IPS-18c (cell line): ENCODE data around the gene GATB.

Source experiments
- H3K4me3 ChIP-seq: 2 replicates; pipeline ENCODE4 v1.7.0; 2013; ENCODE audit warnings: low read depth, mild to moderate bottlenecking, low read length, moderate library complexity; ENCODE audit not compliant: insufficient read depth
- H3K9me3 ChIP-seq: one replicate; pipeline ENCODE4 v1.6.1; 2013; ENCODE audit warnings: mild to moderate bottlenecking, low read length, moderate library complexity; ENCODE audit not compliant: control insufficient read depth, insufficient read depth

GATB gene

DNA sequence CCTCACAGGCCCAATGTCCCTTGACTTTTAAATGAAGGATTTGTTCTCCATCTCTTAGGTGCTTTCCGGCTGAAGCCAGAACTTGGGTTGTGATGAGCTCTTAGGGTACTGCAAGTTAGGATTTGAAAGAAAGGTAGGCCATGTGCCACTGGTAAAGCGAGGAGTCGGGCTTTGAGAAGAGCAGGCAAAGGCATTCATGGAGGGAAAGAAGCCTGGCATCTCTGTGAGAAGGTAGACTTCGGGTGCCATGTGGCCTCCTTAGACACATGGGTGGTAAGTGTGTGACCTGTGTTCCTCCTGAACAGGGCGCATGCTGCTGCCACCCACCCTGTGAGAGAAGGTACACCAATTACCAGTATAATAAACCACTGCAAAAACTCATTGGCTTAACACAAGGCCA is 102.9 kb downstream of the GATB start:
- H3K4me3 ChIP-seq = no peak overlapping the region
- H3K9me3 ChIP-seq = no peaks in the 10 kb centered on the region

DNA sequence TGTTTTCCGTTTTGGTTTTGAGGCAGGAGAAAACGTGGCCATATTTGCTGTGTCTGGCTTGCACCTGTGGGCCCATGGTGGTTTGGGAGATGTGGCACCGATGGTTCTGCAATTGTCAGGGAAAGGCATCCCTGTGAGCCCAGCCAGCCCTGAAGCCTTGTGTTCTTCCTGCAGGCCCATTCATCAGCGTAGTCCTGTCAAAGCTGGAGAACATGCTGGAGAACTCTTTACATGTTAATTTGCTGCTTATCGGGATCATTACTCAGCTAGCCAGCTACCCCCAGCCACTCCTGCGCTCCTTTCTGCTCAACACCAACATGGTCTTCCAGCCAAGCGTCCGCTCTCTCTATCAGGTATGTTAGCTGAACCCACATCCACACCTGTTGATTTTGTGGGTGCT is 104.7 kb downstream of the GATB start:
- Histone ChIP-seq H3K9me3 (no peaks in the 10 kb centered on the region), H3K4me3 (no peak overlapping the region)

DNA sequence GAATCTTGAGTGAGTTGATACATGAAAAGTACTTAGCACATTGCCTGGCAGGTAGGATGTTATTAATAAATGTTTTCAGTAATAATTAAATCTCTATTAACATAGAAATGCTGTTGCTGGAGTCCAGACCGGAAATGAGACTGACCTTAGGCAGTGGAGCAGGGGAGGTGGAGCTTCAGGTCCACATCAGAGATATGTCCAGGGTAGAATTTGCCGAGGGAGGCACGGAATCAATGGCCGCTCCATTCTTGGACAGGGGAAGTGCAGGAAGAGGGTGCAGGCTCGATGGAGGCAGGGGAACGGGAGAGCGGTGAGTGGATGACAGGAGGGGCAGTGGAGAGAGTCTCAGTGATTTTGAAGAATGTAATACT is 107.3 kb downstream of the GATB start:
- Histone ChIP-seq H3K9me3 (no peaks in the 10 kb centered on the region), H3K4me3 (no peak overlapping the region)

DNA sequence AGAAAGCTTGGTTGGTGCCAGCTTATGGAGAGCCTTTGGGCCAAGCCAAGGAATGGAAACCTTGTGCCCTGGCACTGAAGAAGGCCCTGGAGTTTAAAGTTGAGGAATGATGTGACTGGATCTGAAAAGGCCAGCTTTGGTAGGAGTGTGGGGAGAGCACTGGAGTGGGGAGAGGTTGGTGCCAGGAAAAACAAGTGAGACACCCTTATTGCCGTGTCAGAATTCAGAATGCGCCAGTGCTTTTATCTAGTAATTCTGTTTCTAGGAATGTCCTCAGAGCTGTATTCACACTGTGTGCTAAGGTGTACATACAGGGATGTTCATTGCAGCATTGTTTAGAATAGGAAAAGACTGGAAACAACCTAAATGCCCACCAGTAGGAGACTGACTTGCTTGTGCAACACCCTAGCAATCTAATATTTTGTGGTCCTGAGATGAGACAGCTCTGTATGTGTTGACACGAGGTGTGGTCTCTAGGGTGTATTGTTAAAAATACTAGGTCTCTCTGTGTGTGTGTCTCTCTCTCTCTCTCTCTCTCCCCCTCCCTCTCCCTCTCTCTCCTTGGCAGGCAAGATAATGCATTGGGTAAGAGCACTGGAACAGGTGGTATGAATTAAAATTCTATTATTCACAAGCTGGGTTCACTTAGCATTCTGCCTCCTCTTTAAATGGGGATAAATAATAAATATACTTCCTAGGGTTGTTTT is 107.8 kb downstream of the GATB start:
- Histone ChIP-seq H3K4me3 (no peak overlapping the region), H3K9me3 (no peaks in the 10 kb centered on the region)

DNA sequence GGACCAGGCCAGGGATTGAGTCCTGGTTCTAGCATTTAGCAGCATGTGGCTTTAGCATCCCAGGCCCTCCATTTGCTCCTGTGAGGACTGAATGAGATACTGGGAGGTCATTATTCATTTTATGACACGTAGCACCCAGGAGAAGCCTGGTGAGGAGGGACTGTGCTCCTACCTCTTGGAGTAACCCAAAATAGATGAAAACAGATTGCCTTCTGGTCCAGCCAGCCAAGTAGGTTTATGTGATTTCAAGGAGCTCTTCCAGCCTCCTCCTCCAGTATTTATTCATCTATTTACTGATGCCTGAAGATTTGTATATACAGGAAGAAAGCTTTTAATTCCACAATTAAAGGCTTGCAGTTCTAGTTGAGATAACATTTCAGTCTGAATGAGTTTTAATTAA is 109.3 kb downstream of the GATB start:
- Histone ChIP-seq H3K9me3 (no peaks in the 10 kb centered on the region), H3K4me3 (no peak overlapping the region)

DNA sequence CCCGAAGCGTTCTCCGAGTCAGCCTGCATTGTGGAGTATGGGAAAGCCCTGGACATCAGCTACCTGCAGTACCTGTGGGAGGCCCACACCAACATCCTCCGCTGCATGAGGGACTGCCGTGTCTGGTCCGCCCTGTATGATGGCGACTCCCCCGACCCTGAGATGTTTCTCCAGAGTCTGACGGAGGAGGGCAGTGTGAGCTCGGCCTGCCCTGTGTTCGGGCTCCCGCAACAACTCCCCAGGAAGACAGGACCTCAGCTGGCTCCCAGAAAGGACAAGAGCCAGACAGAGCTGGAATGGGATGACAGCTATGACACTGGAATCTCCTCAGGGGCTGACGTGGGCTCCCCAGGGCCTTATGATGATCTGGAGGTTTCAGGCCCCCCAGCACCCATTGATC is 111.3 kb downstream of the GATB start:
- H3K9me3 ChIP-seq = no peaks in the 10 kb centered on the region
- no peak overlapping the region for H3K4me3 ChIP-seq

DNA sequence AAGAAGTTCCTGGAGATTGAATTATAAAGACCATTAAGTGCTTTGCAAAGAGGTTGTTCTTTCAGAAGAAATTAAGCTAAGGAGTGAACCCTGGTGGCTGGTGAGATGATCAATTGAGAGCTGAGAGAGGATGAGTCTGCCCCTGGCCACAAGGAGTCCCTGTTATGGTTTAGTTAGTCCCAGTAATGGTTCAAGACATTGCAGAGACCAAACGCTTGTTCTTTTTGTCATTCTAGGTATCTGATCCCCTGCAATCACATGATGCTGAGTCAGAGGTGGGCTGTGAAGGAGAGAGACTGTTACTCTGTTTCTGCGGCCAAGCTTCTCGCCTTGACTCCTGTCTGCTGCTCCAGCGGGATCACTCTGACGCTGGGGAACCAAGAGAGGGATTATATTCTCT is 114.5 kb downstream of the GATB start:
- H3K9me3 ChIP-seq = no peaks in the 10 kb centered on the region
- H3K4me3 ChIP-seq = no peak overlapping the region

DNA sequence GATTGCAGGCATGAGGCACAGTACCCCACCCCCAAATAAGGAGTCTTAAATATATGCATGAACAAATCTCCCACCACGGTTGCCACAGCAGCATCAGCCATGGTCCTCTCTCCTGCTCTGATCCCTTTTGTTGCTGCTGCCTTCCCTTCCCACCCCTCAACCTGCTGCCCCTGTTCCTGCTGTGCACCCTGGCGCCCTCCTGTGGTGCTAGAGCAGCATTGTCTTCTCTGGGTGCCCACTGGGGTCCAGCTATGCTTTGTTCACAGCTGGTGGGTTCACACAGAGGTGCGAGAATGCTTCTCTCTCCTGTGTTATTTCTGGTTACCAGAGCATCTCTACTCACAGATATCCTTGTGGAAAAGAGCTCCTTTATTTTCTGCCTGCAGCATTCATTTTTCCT is 116.2 kb downstream of the GATB start:
- no peaks in the 10 kb centered on the region for H3K9me3 ChIP-seq
- no peak overlapping the region for H3K4me3 ChIP-seq

DNA sequence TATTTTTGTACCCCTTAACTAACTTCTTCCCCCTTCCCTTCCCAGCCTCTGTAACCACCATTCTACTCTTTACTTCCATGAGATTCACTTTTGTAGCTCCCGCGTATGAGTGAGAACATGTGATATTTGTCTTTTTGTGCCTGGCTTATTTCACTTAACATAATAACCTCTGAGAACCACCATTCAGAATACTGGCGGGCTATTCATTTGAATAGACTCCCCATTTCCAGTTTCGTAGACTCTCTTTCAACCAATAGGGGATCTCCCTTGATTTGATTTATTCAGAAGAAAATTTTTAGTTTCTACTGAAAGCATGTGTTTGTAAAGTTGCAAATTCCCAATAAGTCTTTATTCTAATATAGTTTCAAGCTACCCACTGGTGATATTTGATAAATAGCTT is 117.2 kb downstream of the GATB start:
- H3K9me3 ChIP-seq = no peaks in the 10 kb centered on the region
- no peak overlapping the region for H3K4me3 ChIP-seq

DNA sequence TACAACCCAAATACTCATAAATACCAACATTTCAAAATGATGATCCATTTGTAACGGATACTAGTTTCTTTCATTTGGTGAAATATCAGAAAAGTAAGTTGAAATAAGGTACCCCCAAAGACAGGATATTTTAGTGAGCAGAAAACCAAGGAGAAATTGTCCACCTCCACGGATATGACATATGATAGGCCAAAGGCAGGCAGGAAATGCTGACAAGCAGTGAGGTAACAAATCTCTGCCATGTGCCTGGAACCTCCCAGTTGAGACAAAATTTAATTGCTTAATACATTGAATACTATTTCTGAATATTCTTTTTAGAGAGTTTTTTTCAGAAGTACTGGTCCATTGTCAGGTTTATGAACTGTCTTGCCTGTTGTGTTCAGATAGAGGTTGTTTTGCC is 118.8 kb downstream of the GATB start:
- Histone ChIP-seq H3K4me3 (no peak overlapping the region), H3K9me3 (no peaks in the 10 kb centered on the region)

DNA sequence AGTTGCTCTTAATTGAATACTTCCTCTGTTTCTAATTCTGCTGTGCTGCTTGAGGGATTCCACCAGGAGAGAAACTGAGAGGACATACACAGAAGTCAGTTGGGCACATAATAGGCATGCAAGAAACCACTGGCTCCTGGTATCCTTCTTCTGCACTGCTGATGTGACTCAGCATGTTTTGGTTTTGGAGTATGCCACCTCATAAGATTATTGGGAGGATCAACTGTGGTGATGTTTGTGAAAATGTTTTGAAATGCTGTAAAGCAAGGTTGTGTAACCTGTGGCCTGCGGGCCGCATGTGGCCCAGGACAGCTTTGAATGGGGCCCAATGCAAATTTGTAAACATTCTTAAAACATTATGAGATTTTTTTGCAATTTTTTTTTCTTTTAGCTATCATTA is 119.6 kb downstream of the GATB start:
- no peak overlapping the region for H3K4me3 ChIP-seq
- no peaks in the 10 kb centered on the region for H3K9me3 ChIP-seq

DNA sequence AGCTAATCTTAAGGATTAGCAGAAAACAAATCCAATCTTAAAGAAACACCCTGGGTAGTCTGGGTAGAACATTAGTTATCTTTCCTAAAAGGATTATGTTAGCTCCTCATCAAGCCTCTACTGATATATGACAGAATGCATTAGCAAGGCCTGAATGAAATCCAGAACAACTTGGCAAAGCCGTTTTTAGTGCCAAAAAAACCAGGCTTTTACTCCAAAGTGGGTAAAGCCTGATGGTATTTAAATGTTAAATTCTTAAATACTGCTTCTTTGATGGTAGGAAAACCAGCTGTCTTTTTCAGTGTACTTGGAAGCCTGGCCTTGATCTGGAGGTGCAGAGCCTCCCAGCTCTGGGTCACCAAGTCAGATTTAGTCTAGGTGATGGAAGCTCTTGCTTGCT is 120.4 kb downstream of the GATB start:
- no peaks in the 10 kb centered on the region for H3K9me3 ChIP-seq
- no peak overlapping the region for H3K4me3 ChIP-seq

DNA sequence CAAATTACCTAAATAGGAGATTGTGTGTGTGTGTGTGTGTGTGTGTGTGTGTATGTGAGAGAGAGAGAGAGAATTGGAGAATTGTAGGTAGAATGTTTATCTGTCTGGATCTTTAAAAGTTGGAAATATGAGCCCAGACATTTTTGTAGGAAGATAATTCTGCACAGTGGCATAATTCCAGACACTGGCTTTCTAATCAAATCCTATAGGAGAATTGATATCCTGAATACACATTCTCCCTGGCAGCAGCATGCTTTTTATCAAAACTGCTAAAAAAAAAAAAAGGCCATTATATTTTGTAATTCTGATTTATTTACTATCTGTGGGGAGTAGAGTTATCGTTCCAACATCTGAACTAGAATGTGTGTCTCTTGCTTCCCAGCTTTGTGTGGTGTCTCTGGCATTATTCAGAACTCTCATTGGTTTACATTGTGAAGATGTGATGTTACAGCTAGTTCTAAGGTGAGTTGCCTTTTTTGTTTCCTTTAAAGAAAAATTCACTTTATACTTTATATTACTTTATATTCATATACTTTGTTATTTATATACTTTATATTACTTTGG is 122.4 kb downstream of the GATB start:
- no peaks in the 10 kb centered on the region for H3K9me3 ChIP-seq

DNA sequence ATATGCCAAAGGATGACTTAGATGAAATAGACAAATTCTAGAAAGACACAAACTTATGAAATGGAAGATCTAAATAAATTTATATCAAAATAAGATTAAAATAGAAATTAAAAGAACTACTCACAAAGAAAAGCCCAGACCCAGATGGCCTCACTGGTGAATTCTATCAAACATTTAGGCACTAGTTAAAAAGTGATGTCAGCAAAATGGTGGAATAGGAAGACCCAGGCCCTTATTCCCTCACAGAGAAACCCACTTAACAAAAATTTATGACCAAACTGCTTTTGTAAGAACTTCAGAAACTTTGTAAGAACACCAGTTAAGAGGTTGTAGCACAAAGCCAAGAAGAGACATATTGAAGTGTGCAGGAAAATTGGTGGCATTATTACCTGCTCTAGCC is 129.5 kb downstream of the GATB start:
- Histone ChIP-seq H3K4me3 (no peak overlapping the region), H3K9me3 (no peaks in the 10 kb centered on the region)

More for the DNA sequence above, 122.4 kb downstream of the GATB start:
- no peak overlapping the region for H3K4me3 ChIP-seq

DNA sequence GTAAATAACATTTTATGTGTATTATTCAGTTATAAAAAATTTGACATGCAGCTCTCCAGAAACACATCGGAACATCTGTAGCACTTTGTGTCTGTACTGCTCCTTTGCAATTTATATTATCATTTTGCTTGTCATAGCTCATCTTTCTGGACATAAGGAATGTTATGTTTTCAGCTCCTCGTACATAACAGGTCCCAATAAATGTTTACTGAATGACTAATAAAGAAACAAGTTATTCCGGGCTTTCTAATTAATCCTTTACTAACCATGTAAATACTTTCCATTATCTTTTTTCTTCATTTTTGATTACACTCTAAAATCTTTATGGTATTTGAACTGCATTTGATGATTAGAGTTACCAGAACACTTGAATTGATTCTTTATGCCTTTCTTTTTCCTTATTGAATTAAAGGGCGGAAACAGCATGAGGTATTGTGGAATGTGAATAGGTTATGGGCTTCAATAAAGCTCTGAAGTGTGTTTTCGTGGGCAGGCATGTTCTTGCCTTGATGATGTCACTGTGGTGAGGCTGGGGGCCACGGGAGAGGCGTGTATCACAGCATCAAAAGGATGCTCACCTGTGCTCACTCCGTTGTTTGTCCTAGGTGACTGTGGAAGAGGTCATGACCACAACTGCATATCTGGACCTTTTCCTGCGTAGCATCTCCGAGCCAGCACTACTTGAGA is 131.6 kb downstream of the GATB start:
- H3K4me3 ChIP-seq = no peak overlapping the region
- H3K9me3 ChIP-seq = no peaks in the 10 kb centered on the region

DNA sequence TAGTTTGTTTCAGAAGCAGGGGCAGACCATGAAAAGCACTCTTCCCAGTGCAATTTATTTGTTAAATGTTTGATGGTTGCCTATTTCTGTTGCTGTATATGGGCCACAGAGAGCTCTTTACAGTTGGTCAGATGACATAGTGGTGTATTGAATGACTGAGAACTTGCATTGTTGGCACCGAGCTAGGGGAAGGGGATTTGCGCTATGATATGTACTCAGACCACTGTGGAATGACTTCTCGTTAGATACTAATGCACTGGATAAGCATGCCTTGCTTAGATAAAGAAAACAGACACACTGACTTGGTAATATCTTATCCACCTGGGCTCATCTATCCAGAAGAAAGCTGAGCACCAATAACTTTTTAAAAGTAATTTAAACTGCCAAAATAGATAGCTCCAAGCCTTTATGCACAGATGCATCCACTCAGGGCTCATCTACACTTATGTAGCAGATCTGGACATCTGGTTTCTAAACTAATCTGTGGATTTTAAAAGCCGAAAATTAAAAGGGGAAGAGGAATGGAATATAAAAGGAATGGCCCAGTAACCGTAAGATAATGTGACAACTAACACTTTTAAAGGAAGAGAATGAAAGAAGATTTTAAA is 132.7 kb downstream of the GATB start:
- no peaks in the 10 kb centered on the region for H3K9me3 ChIP-seq
- H3K4me3 ChIP-seq = no peak overlapping the region

DNA sequence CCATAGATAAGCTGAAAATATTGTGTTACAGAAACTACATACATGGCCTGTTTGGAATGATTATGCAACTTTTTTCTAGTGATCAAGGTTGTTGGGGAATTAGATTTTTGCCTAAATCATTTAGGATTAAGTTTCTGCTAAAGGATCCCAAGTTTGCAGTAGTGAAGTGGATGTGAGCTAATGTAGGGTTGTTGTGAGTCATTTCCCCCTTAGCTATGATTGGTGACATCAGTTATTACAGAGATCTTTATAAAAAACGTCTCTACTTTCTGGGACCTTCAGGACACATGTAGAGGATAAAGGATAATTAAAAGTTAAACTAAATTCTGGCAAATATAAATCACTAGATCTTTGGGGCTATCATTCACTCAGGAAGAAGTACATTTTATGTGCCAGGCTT is 133.3 kb downstream of the GATB start:
- Histone ChIP-seq H3K9me3 (no peaks in the 10 kb centered on the region), H3K4me3 (no peak overlapping the region)

DNA sequence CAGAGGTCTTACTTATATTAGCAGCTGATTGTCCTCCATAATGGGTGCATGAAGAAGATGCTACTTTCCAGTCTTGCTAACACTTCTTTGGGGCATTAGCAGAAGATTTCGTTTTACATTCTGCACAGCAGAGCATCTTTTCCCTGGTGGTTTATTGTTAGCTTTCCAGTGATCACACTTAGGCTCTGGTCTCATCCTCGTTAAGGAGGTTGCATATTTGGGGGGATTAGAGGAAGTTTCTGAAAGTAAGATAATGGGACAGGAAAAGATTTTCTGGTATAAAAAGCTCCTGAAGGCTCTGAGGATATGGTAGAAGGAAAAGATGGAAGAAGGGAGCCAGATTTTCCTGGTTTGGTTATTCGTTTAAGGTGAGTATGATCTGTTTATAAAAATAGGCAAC is 134.1 kb downstream of the GATB start:
- Histone ChIP-seq H3K4me3 (no peak overlapping the region), H3K9me3 (no peaks in the 10 kb centered on the region)
